ENCODE results near the gene SPAG17.

The SPAG17 gene

GRCh38 chr1:118154220-118154619 is 30.8 kb downstream of the SPAG17 start:
- TF ChIP-seq CTCF (IDR thresholded peaks at IDR 0.05; ENCODE audit: low read depth, low read length): no peak
- H3K4me3 ChIP-seq (ENCODE audit: low read depth, low read length): no peak overlapping the region

- peak; percentile 69 for TF ChIP-seq CTCF (IDR thresholded peaks at IDR 0.05; ENCODE audit: low read depth, low read length)
- H3K4me3 ChIP-seq (ENCODE audit: low read depth, low read length): no peak overlapping the region
Measured at GRCh38 chr1:118151312-118151937, 33.6 kb downstream of the SPAG17 start.

GRCh38 chr1:118149799-118150198 is 35.2 kb downstream of the SPAG17 start:
- TF ChIP-seq CTCF (IDR thresholded peaks at IDR 0.05; ENCODE audit: low read depth, low read length): no peak

GRCh38 chr1:118148034-118148433 is 37.0 kb downstream of the SPAG17 start:
- TF ChIP-seq CTCF (IDR thresholded peaks at IDR 0.05; ENCODE audit: low read depth, low read length): no peak

More at GRCh38 chr1:118149799-118150198, 35.2 kb downstream of the SPAG17 start:
- H3K4me3 ChIP-seq (ENCODE audit: low read depth, low read length): no peak overlapping the region

GRCh38 chr1:118147522-118147921 is 37.5 kb downstream of the SPAG17 start:
- H3K4me3 ChIP-seq (ENCODE audit: low read depth, low read length): no peak overlapping the region
- no peak for TF ChIP-seq CTCF (IDR thresholded peaks at IDR 0.05; ENCODE audit: low read depth, low read length)

More at GRCh38 chr1:118148034-118148433, 37.0 kb downstream of the SPAG17 start:
- H3K4me3 ChIP-seq (ENCODE audit: low read depth, low read length): no peak overlapping the region

- no peak overlapping the region for H3K4me3 ChIP-seq (ENCODE audit: low read depth, low read length)
- no peak for TF ChIP-seq CTCF (IDR thresholded peaks at IDR 0.05; ENCODE audit: low read depth, low read length)
Measured at GRCh38 chr1:118145721-118146120, 39.3 kb downstream of the SPAG17 start.

GRCh38 chr1:118144684-118145083 is 40.3 kb downstream of the SPAG17 start:
- no peak for TF ChIP-seq CTCF (IDR thresholded peaks at IDR 0.05; ENCODE audit: low read depth, low read length)
- no peak overlapping the region for H3K4me3 ChIP-seq (ENCODE audit: low read depth, low read length)
